RWPE1 (cell line): Measurements from ENCODE around the gene SRGAP3.
A peak's percentile ranks its signal among the peaks of the same experiment; 100 is the strongest.

ENCODE experiments used
- CTCF ChIA-PET: fragments of 350-600 bp; sonication (Branson Sonifier 250); formaldehyde crosslinking; extraction: SDS; loops from one replicate; lab custom pipeline; 2021; lab: Yijun Ruan, JAX
- POLR2A ChIA-PET: fragments of 400-600 bp; formaldehyde crosslinking; extraction: SDS; loops from one replicate; lab custom pipeline; 2020; ENCODE audit warnings: antibody characterized with exemption; ENCODE audit not compliant: low non-redundant PET; lab: Yijun Ruan, JAX
- DNase-seq: peaks from one replicate; pipeline ENCODE4 v3.0.0; 2012; ENCODE audit warnings: low spot score
- H3K27ac ChIP-seq: fragments of 450-650 bp; 2 replicates; pipeline ENCODE4 v1.5.1; 2017
- TF ChIP-seq, protein P1 (sequence below): fragments of 450-650 bp; conservative IDR thresholded peaks from 2 replicates; pipeline ENCODE4 v1.5.1; 2017; ENCODE audit warnings: low read depth, mild to moderate bottlenecking

Gene SRGAP3

DNA sequence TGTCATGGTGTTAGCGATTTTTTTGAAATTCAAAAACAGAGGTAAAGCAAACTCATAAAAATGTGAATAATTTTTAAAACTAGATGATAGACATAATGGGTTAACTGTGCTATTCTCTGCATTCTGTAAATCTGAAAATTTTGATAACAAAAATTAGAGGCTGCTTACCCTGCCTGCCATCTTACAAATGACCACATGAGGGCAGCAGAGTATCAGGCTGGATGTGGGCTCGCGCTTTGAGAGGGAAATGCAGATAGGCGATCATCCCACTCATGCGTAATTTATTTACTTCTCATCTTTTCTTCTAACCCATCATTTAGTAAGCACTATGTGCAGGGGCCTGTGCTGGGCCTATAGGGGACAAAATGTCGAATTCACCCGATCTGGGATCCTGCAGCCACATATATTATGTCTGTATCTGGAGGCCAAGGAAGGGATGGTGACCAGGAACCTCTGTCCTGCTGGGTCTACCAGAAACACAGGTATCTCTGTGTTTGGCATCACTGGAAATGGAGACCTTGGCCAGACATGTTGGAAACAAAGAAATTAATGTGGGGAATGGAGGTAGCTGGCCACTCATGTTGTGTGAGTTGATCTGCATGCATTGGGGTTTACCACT is 278.4 kb downstream of the SRGAP3 start:
- TF ChIP-seq, protein P1, sequence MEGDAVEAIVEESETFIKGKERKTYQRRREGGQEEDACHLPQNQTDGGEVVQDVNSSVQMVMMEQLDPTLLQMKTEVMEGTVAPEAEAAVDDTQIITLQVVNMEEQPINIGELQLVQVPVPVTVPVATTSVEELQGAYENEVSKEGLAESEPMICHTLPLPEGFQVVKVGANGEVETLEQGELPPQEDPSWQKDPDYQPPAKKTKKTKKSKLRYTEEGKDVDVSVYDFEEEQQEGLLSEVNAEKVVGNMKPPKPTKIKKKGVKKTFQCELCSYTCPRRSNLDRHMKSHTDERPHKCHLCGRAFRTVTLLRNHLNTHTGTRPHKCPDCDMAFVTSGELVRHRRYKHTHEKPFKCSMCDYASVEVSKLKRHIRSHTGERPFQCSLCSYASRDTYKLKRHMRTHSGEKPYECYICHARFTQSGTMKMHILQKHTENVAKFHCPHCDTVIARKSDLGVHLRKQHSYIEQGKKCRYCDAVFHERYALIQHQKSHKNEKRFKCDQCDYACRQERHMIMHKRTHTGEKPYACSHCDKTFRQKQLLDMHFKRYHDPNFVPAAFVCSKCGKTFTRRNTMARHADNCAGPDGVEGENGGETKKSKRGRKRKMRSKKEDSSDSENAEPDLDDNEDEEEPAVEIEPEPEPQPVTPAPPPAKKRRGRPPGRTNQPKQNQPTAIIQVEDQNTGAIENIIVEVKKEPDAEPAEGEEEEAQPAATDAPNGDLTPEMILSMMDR = peak; percentile 98
- peak; percentile 63 for DNase-seq
- ChIA-PET CTCF (interaction anchor here (2.2 kb wide), 1 partner anchor 332 kb away, joined by 11 read pairs; no protein-coding TSS in a partner anchor), POLR2A (no interaction called here)
- H3K27ac ChIP-seq = no peak overlapping the region

DNA sequence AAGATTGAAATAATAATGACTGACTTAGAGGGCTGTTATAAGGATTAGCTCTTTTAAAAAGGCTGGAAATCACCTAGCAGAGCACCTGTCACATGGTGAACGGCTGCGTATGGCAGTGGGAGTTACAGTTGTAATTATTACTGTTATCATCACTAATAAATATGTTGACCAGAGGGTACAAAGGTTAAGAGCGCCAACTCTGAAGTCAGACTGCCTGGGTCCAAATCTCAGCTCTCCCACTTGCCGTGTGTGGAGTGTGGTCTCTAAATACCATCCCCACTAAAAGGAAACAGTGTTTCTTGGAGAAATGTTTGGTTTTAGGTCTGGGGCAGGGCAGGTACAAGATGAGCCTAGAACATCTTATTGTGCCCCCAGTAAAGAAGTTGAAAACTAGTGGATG is 280.2 kb downstream of the SRGAP3 start:
- H3K27ac ChIP-seq = no peak overlapping the region
- CTCF ChIA-PET = interaction anchor here (1.8 kb wide), 1 partner anchor 333 kb away, joined by 5 read pairs; no protein-coding TSS in a partner anchor
- POLR2A ChIA-PET = no interaction called here
- TF ChIP-seq, protein P1 = no peak
- DNase-seq = no peak

DNA sequence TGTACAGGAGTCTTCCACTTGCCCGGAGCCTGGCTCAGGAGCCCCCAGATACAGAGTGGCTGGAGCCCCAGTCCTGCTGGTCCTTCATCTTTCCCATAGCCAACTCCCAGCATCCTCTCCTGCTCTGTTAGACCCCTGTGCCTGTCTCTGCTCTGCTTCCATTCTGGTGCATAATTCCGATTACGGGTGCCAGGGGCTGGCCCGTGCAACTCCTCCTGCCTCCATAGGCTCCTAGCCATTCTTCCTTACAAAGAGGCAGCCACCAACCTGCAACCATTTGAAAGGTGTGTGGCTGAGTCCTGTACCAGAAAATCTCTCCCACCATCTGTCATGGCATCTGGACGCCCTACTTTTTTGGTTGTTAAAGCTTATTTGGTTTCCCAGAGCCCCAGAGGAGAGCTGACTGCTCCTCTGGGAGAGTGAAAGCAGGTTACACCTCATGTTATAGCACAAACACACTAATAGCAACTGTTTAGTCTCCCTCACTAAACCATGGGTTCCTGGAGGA is 281.0 kb downstream of the SRGAP3 start:
- DNase-seq = no peak
- CTCF ChIA-PET = no interaction called here

DNA sequence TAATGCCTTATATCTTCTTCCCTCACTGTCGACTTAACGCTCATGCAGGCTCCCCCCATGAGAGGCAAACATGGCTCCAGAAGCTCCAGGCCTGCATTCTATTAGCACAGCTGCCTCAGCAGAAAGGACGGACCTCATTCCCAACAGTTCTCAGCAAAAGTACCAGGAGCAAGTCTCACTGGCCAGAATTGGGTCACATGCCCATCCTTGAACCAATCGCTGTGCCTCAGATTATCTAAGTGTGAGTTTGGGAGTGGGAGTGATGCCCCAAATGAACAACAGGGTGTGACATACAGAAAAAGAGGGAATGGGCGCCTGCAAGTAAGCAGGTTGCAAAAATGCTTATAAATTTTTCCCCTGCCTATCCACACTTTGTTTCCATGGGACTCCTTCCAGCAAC is 281.9 kb downstream of the SRGAP3 start:
- TF ChIP-seq, protein P1 = no peak
- POLR2A ChIA-PET = no interaction called here

More for the DNA sequence above, 281.0 kb downstream of the SRGAP3 start:
- POLR2A ChIA-PET = no interaction called here
- TF ChIP-seq, protein P1 = no peak
- no peak overlapping the region for H3K27ac ChIP-seq

DNA sequence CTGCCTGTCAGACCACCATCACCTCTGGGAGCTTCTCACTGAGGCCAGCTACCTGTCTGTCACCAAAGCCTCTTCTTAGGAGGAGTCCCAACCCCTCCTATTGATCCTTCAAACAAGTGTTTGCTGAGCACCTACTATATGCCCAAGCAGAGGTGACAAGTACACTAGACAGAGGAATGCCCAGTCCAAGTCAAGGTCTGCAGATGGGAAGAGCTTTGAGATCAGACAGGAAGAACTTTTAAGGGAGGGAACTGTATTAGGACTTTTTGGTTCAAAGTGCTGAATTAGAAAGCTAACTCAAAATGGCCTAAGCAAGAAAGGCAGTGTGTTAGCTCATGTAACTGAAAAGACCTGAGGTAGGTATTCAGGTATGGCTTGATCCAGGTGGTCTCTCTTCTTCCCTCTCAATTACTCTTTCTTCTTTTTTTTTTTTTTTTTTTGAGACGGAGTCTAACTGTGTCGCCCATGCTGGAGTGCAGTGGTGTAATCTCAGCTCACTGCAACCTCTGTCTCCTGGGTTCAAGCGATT is 282.6 kb downstream of the SRGAP3 start:
- no peak for DNase-seq
- POLR2A ChIA-PET = no interaction called here
- CTCF ChIA-PET = no interaction called here
- TF ChIP-seq, protein P1 = no peak
- H3K27ac ChIP-seq = no peak overlapping the region

More for the DNA sequence above, 281.9 kb downstream of the SRGAP3 start:
- no peak for DNase-seq
- CTCF ChIA-PET = interaction anchor here (0.6 kb wide), 1 partner anchor 334 kb away, joined by 4 read pairs; no protein-coding TSS in a partner anchor
- H3K27ac ChIP-seq = no peak overlapping the region

DNA sequence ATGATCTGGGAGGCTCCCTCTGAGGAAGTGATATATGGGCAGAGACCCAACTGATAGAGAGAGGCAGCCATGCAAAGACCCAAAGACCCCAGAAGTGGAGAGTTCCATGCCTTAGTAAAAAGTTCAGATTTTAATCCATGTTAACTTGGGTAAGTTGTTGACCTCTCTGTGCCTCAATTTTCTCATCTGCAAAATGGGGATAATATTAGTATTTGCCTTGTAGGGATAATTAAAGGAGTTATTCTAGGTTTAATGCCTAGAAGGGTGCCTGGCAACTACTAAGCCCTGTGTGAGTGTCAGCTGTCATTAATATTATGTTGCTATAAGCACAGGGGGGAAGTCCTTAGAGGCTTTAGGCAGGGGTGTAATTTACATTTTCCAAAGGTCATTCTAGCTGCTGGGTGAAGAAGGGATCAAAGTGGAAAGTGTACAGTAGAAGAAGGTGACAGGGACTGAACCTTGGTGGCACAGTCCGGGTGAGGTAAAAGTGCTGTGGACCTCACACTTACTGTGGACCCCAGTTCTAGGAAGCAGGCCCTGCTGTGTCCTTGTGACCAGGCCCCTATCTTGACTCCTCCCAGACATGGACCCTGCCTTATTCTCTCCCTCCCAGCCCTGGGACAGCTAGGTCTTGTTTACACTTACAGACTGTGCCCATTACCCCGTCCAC is 283.2 kb downstream of the SRGAP3 start:
- TF ChIP-seq, protein P1 = no peak
- no peak for DNase-seq
- POLR2A ChIA-PET = no interaction called here
- no peak overlapping the region for H3K27ac ChIP-seq
- CTCF ChIA-PET = no interaction called here
